Naive thymus-derived CD4-positive, alpha-beta T cell (primary cell): ENCODE results near the gene CNPY2. TPM values are rescaled to one million over a fixed set of nuclear protein-coding genes. Genes with fewer than 3 reads are reported as not detected.
"Not testable (repeated sequence)": the region's sequence is repeated elsewhere in the genome, so short reads cannot be mapped to it uniquely, and the experiment has no call there.

Experiments used
- ATAC-seq: fragments of 150-1000 bp; cut with Tn5 transposase; 2 replicates; pipeline ENCODE4 v1.10.0; 2021; ENCODE audit warnings: mild to moderate bottlenecking, moderate library complexity
- CTCF ChIA-PET: fragments of 350-600 bp; sonication (Branson Sonifier 250); formaldehyde crosslinking; loops from one replicate; lab custom pipeline; 2021; ENCODE audit warnings: antibody characterized with exemption; lab: Charles Lee
- POLR2A ChIA-PET: fragments of 350-600 bp; sonication (Branson Sonifier 250); formaldehyde crosslinking; loops from one replicate; lab custom pipeline; 2021; ENCODE audit warnings: antibody characterized with exemption, inconsistent platforms; lab: Charles Lee
- DNase-seq, 9 donors: peaks; one replicate each; pipeline versions ENCODE4 v3.0.0 to v3.0.0-alpha.2; 2020 to 2022; ENCODE audit warnings: mixed read lengths in 1 of 9
- H3K27ac ChIP-seq: one replicate; pipeline ENCODE4 v1.7.0; 2013; ENCODE audit warnings: mild to moderate bottlenecking, low read depth, low read length, moderate library complexity
- H3K27me3 ChIP-seq, 2 donors: one replicate each; pipeline ENCODE4 v1.7.0; 2013; ENCODE audit warnings: low read length in 2 of 2, mild to moderate bottlenecking in 2 of 2, moderate library complexity in 2 of 2; ENCODE audit not compliant: control insufficient read depth in 2 of 2, insufficient read depth in 2 of 2
- H3K36me3 ChIP-seq, 3 experiments: 1 replicate in 2 of 3; 2 replicates in 1 of 3; pipeline ENCODE4 v1.7.0; 2013; ENCODE audit warnings: low read length in 3 of 3, mild to moderate bottlenecking in 3 of 3, moderate library complexity in 1 of 3; ENCODE audit not compliant: insufficient read depth in 3 of 3, control insufficient read depth in 2 of 3
- H3K4me1 ChIP-seq, 2 donors: one replicate each; pipeline ENCODE4 v1.7.0; 2013; ENCODE audit warnings: low read length in 2 of 2, mild to moderate bottlenecking in 2 of 2, moderate library complexity in 1 of 2; ENCODE audit not compliant: control insufficient read depth in 2 of 2, insufficient read depth in 2 of 2
- H3K4me3 ChIP-seq: 2 replicates; pipeline ENCODE4 v1.7.0; 2013; ENCODE audit warnings: mild to moderate bottlenecking, low read length
- H3K9me3 ChIP-seq, 3 experiments: 1 replicate in 2 of 3; 2 replicates in 1 of 3; pipeline ENCODE4 v1.7.0; 2013; ENCODE audit warnings: low read length in 3 of 3; ENCODE audit not compliant: control insufficient read depth in 2 of 3
- H3K27ac Mint-ChIP-seq, 9 donors: one replicate each; pipeline ENCODE4 v1.8.0; 2020 to 2022; ENCODE audit warnings: mixed read lengths in 9 of 9, mild to moderate bottlenecking in 8 of 9, moderate library complexity in 5 of 9, inconsistent platforms in 2 of 9
- H3K27me3 Mint-ChIP-seq, 5 donors: one replicate each; pipeline ENCODE4 v1.8.0; 2021 to 2022; ENCODE audit warnings: mixed read lengths in 5 of 5, mild to moderate bottlenecking in 1 of 5
- H3K36me3 Mint-ChIP-seq, 5 donors: one replicate each; pipeline ENCODE4 v1.8.0; 2020 to 2022; ENCODE audit warnings: mixed read lengths in 5 of 5, mild to moderate bottlenecking in 3 of 5, inconsistent platforms in 1 of 5
- H3K4me1 Mint-ChIP-seq, 7 donors: one replicate each; pipeline ENCODE4 v1.8.0; 2020 to 2022; ENCODE audit warnings: mixed read lengths in 7 of 7, mild to moderate bottlenecking in 3 of 7, inconsistent platforms in 1 of 7
- H3K4me3 Mint-ChIP-seq, 10 donors: one replicate each; pipeline ENCODE4 v1.8.0; 2020 to 2022; ENCODE audit warnings: mild to moderate bottlenecking in 10 of 10, mixed read lengths in 10 of 10, moderate library complexity in 6 of 10, inconsistent platforms in 2 of 10
- H3K9me3 Mint-ChIP-seq, 11 donors: one replicate each; pipeline ENCODE4 v1.8.0; 2020 to 2022; ENCODE audit warnings: mixed read lengths in 11 of 11, mild to moderate bottlenecking in 4 of 11, inconsistent platforms in 1 of 11, moderate library complexity in 1 of 11
- intact Hi-C, 2 donors: fragments of 100-400 bp; cut with micrococcal nuclease; formaldehyde crosslinking; loops; one replicate each; pipeline ENCODE4 v1.15.1; 2023
- polyA plus RNA-seq, 2 donors: library from polyadenylated mRNA; unstranded; fragments of 300-500 nt; fragmentation: Illumina TruSeq; gene quantifications; one replicate each; pipeline ENCODE4 v1.2.3, GENCODE V29; 2021
- total RNA-seq, 6 experiments: library from RNA in 5 of 6; stranded (reverse) in 5 of 6; gene quantifications; 1 replicate in 5 of 6; 2 replicates in 1 of 6; pipeline ENCODE4 v1.2.3 and lab custom pipeline; 2021 to 2026

CNPY2 gene
- total and polyA plus RNA-seq, 7 experiments from 2014 or later: 48.4 to 184 (median 89.9) TPM

GRCh38 chr12:56271031-56271430 is 44.8 kb downstream of the CNPY2 start:
- H3K4me3 ChIP-seq: no peak overlapping the region
- peaks cover 0 to 20% (median 17%) of the 10 kb centered on the region in 7 donors for H3K4me1 Mint-ChIP-seq
- H3K9me3 ChIP-seq: no peaks in the 10 kb centered on the region
- POLR2A ChIA-PET: interaction anchor here (0.7 kb wide), 1 partner anchor 45 kb away, joined by 3 read pairs; the partner anchor contains the start of gene CNPY2
- no peak for ATAC-seq
- no peak for DNase-seq
- intact Hi-C loops: no loop called here
- peaks cover 7 to 43% (median 14%) of the 10 kb centered on the region in 3 experiments for H3K36me3 ChIP-seq
- peaks cover 0 to 8% of the 10 kb centered on the region in 2 donors for H3K4me1 ChIP-seq
- no peak overlapping the region for H3K4me3 Mint-ChIP-seq
- peak overlapping the region; percentile 44 for H3K27ac ChIP-seq
- peak overlapping the region in 6 of 9 donors; percentile 10 to 78 (median 42) for H3K27ac Mint-ChIP-seq
- peaks cover 0 to 2% (median 0%) of the 10 kb centered on the region in 11 donors for H3K9me3 Mint-ChIP-seq
- peaks cover 12 to 35% (median 18%) of the 10 kb centered on the region in 5 donors for H3K36me3 Mint-ChIP-seq
- no peaks in the 10 kb centered on the region for H3K27me3 Mint-ChIP-seq
- CTCF ChIA-PET: interaction anchor here (0.8 kb wide), 2 partner anchors 14 to 79 kb away, joined by 3 read pairs; no protein-coding TSS in a partner anchor
- H3K27me3 ChIP-seq: no peaks in the 10 kb centered on the region

- H3K4me1 Mint-ChIP-seq: peaks cover 0 to 22% (median 20%) of the 10 kb centered on the region in 7 donors
- intact Hi-C loops: loop anchor here (1.0 to 5.0 kb wide), 8 partner anchors 9 to 1165 kb away; partner anchors contain the start of genes ZC3H10 (in 2 of the 2), ANKRD52 (in 1 of the 2), CS (in 1 of the 2) and INHBC (in 1 of the 2)
- DNase-seq: no peak
- POLR2A ChIA-PET: interaction anchor here (1.0 to 2.0 kb wide), 11 partner anchors 9 to 201 kb away, joined by 3 to 16 read pairs (median 5); partner anchors contain the start of genes ANKRD52, RNF41, SPRYD4 and ZC3H10
- no peak for ATAC-seq
- Histone ChIP-seq H3K4me1 (peaks cover 0 to 8% of the 10 kb centered on the region in 2 donors), H3K9me3 (no peaks in the 10 kb centered on the region), H3K27ac (peak overlapping the region; percentile 94), H3K27me3 (no peaks in the 10 kb centered on the region), H3K4me3 (peak overlapping the region; percentile 88), H3K36me3 (peaks cover 0 to 11% (median 0%) of the 10 kb centered on the region in 3 experiments)
- peaks cover 0 to 15% (median 2%) of the 10 kb centered on the region in 5 donors for H3K36me3 Mint-ChIP-seq
- peak overlapping the region; percentile 75 to 97 (median 84) for H3K27ac Mint-ChIP-seq
- peaks cover 0 to 2% (median 0%) of the 10 kb centered on the region in 11 donors for H3K9me3 Mint-ChIP-seq
- CTCF ChIA-PET: interaction anchor here (0.6 to 2.3 kb wide), 8 partner anchors 11 to 196 kb away, joined by 3 to 6 read pairs (median 4); partner anchors contain the start of genes SMARCC2 and TIMELESS
- H3K4me3 Mint-ChIP-seq: peak overlapping the region; percentile 80 to 100 (median 92)
- no peaks in the 10 kb centered on the region for H3K27me3 Mint-ChIP-seq
Measured at GRCh38 chr12:56267443-56268071, 48.2 kb downstream of the CNPY2 start.

DNA sequence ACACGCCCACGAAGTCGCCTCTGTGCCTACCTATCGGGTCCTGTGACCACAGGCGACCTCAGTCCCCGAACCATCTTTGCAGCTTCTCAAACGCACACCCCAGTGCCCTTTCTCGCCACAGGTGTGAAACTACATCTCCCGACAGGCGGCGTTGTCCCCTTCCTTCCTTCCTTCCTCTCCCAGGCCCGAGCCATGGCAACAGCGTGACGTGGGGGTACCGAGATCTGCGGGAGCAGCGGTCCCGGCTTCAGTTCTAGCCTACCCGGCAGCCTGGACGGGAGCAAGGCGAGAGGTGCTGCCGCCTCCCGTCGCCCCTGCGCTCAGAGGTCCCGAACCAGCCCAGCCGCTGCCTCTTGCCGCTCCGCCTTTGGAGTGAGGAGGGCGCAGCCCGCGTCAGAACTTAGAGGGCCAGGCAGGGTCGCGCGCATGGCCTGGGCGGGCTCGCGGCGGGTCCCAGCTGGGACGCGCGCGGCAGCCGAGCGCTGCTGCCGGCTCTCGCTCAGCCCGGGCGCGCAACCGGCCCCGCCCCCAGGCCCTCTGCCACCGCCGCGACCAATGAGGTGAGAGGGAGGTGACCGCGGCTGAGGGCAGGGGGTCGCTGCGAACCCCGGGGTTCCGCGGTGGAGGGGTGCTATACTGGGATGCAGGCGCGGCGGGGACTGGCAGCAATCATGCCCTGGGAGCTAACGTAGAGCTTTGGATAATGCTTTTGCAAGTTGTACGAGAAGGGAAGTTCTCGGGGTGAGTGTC is 48.9 kb downstream of the CNPY2 start, which contains the start of gene COQ10A:
TSS of gene COQ10A (plus strand) at position 250 of the 750 bp plus-strand sequence. CDS start at position 427, 177 bp downstream.
- Histone ChIP-seq H3K4me1 (peaks cover 0 to 8% of the 10 kb centered on the region in 2 donors), H3K27ac (peak within 1 kb of the TSS; percentile 94), H3K27me3 (no peaks in the 10 kb centered on the region), H3K36me3 (peaks cover 0 to 7% (median 0%) of the 10 kb centered on the region in 3 experiments), H3K4me3 (peak within 1 kb of the TSS; percentile 88), H3K9me3 (no peaks in the 10 kb centered on the region)
- DNase-seq (peak; percentile 78 to 92 (median 89)), ATAC-seq (peak; percentile 93)
- Mint-ChIP-seq H3K9me3 (peaks cover 0 to 2% (median 0%) of the 10 kb centered on the region in 11 donors), H3K4me3 (peak within 1 kb of the TSS; percentile 83 to 100 (median 96)), H3K36me3 (peaks cover 0 to 8% (median 2%) of the 10 kb centered on the region in 5 donors), H3K27me3 (peaks cover 0 to 2% (median 0%) of the 10 kb centered on the region in 5 donors), H3K27ac (peak within 1 kb of the TSS; percentile 89 to 97 (median 94)), H3K4me1 (peaks cover 0 to 22% (median 20%) of the 10 kb centered on the region in 7 donors)
- ChIA-PET POLR2A (interaction anchor here (0.7 to 2.0 kb wide), 16 partner anchors 9 to 202 kb away, joined by 3 to 16 read pairs (median 4); partner anchors contain the start of genes ANKRD52, IL23A, RNF41 and RPL41), CTCF (interaction anchor here (0.6 to 2.3 kb wide), 11 partner anchors 9 to 197 kb away, joined by 3 to 6 read pairs (median 4); partner anchors contain the start of genes ANKRD52, RNF41, SMARCC2 and TIMELESS)
- intact Hi-C loops: loop anchor here (1.0 to 5.0 kb wide), 12 partner anchors 9 to 1165 kb away; partner anchors contain the start of genes ANKRD52 (in 2 of the 2), CS (in 2 of the 2), STAT2 (in 2 of the 2) and ZC3H10 (in 2 of the 2)

- not testable (repeated sequence) for H3K36me3 Mint-ChIP-seq, ATAC-seq, H3K27me3 Mint-ChIP-seq, DNase-seq, H3K9me3 ChIP-seq, H3K9me3 Mint-ChIP-seq, H3K4me1 ChIP-seq, H3K27me3 ChIP-seq, H3K36me3 ChIP-seq
- H3K4me1 Mint-ChIP-seq: peaks cover 0 to 22% (median 20%) of the 10 kb centered on the region in 7 donors
- H3K4me3 ChIP-seq: peak overlapping the region; percentile 88
- H3K27ac Mint-ChIP-seq: peak overlapping the region; percentile 89 to 97 (median 94)
- ChIA-PET POLR2A (interaction anchor here (0.7 to 2.0 kb wide), 12 partner anchors 8 to 198 kb away, joined by 3 to 16 read pairs (median 4); partner anchors contain the start of genes ANKRD52, IL23A, RNF41 and RPL41), CTCF (interaction anchor here (0.8 to 1.9 kb wide), 7 partner anchors 8 to 445 kb away, joined by 3 to 6 read pairs (median 4); partner anchors contain the start of genes ANKRD52, RNF41, SMARCC2 and ZC3H10)
- peak overlapping the region; percentile 94 for H3K27ac ChIP-seq
- intact Hi-C loops: loop anchor here (1.0 to 5.0 kb wide), 11 partner anchors 8 to 1166 kb away; partner anchors contain the start of genes ZC3H10 (in 2 of the 2), ANKRD52 (in 1 of the 2), CS (in 1 of the 2) and INHBC (in 1 of the 2)
- peak overlapping the region; percentile 83 to 100 (median 96) for H3K4me3 Mint-ChIP-seq
Measured at GRCh38 chr12:56266068-56266692, 49.6 kb downstream of the CNPY2 start.

DNA sequence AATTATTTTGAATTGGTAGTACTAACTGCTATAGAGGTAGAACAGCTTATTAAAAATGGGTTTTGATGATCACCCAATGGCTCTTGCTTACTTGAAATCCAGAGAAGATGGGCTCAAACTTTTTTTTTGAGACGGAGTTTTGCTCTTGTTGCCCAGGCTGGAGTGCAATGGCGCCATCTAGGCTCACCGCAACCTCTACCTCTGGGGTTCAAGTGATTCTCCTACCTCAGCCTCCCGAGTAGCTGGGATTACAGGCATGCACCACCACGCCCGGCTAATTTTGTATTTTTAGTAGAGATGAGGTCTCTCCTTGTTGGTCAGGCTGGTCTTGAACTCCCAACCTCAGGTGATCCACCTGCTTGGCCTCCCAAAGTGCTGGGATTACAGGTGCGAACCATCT is 52.8 kb downstream of the CNPY2 start:
- POLR2A ChIA-PET: interaction anchor here (0.7 kb wide), 2 partner anchors 120 to 140 kb away, joined by 3 to 5 read pairs; no protein-coding TSS in a partner anchor
- DNase-seq, H3K36me3 ChIP-seq, H3K27me3 ChIP-seq, H3K27ac Mint-ChIP-seq, H3K27ac ChIP-seq, H3K4me3 Mint-ChIP-seq, H3K9me3 Mint-ChIP-seq, H3K4me3 ChIP-seq, ATAC-seq, H3K36me3 Mint-ChIP-seq, H3K27me3 Mint-ChIP-seq, CTCF ChIA-PET, H3K9me3 ChIP-seq, intact Hi-C loops: not testable (repeated sequence)
- peaks cover 4 to 27% (median 25%) of the 10 kb centered on the region in 7 donors for H3K4me1 Mint-ChIP-seq
- H3K4me1 ChIP-seq: peaks cover 6 to 12% of the 10 kb centered on the region in 2 donors
